Liver (tissue), 3 donors: ENCODE data around the gene ADA.

ENCODE experiments used
- FOXA1 ChIP-seq: IDR thresholded peaks from 2 replicates; pipeline ENCODE4 v1.6.1; 2016; ENCODE audit warnings: antibody characterized with exemption
- GABPA ChIP-seq, 2 donors: IDR thresholded peaks in 1 of 2; conservative IDR thresholded peaks in 1 of 2; 2 replicates each; pipeline ENCODE4 v1.6.1; 2016; ENCODE audit warnings: antibody characterized with exemption in 2 of 2, mild to moderate bottlenecking in 1 of 2, moderate library complexity in 1 of 2
- HNF4G ChIP-seq: IDR thresholded peaks from 2 replicates; pipeline ENCODE4 v1.6.1; 2016; ENCODE audit warnings: antibody characterized with exemption
- RAD21 ChIP-seq, 2 donors: IDR thresholded peaks; 2 replicates each; pipeline ENCODE4 v1.6.1; 2016; ENCODE audit warnings: antibody characterized with exemption in 2 of 2, mild to moderate bottlenecking in 2 of 2
- RXRA ChIP-seq, 2 donors: IDR thresholded peaks; 2 replicates each; pipeline ENCODE4 v1.6.1; 2017 to 2018; ENCODE audit warnings: antibody characterized with exemption in 2 of 2, mild to moderate bottlenecking in 1 of 2
- SP1 ChIP-seq: IDR thresholded peaks from 2 replicates; pipeline ENCODE4 v1.6.1; 2018; ENCODE audit warnings: antibody characterized with exemption, mild to moderate bottlenecking
- TAF1 ChIP-seq: conservative IDR thresholded peaks from 2 replicates; pipeline ENCODE4 v1.6.1; 2016; ENCODE audit warnings: antibody characterized with exemption, mild to moderate bottlenecking
- YY1 ChIP-seq: IDR thresholded peaks from 2 replicates; pipeline ENCODE4 v1.6.1; 2016; ENCODE audit warnings: antibody characterized with exemption, mild to moderate bottlenecking
- TF ChIP-seq, protein P1 (sequence below): fragments of 150-350 bp; IDR thresholded peaks from 2 replicates; pipeline ENCODE4 v1.5.1; 2017; ENCODE audit warnings: improper control_type of control experiment, low read depth, low read length; ENCODE audit not compliant: missing input control
- TF ChIP-seq, protein P2 (sequence below): IDR thresholded peaks from 2 replicates; pipeline ENCODE4 v1.6.1; 2016; ENCODE audit warnings: antibody characterized with exemption, mild to moderate bottlenecking
- TF ChIP-seq, protein P3 (sequence below): IDR thresholded peaks from 2 replicates; pipeline ENCODE4 v1.6.1; 2016; ENCODE audit warnings: antibody characterized with exemption
- TF ChIP-seq, protein P4 (sequence below): IDR thresholded peaks from 2 replicates; pipeline ENCODE4 v1.6.1; 2016; ENCODE audit warnings: antibody characterized with exemption
- TF ChIP-seq, protein P5 (sequence below): IDR thresholded peaks from 2 replicates; pipeline ENCODE4 v1.6.1; 2016; ENCODE audit warnings: antibody characterized with exemption
- donor health status: healthy.
- donor health status: healthy.

DNA sequence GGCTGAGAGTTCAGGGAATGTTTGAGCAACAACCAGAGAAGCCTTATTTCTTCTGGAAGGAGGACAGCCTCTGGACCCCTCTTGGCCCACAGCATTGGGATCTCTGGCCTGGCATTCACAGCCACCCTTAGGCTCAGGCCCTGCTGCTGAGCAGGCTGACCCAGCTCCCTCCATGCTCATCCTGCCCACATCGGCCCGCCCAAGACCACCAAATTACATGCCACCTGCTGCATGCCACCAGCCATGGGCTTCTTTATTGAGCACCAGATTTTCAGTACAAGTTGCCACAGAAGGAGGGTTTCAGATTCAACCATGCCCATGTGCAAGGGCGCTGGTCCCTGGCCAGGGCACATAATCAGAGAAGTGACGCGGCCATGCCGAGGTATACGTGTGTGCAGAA lies 32.2 kb downstream of the ADA start:
- TF ChIP-seq GABPA (IDR thresholded peaks at IDR 0.05 in 1 of 2, conservative IDR thresholded peaks at IDR 0.05 in 1 of 2): no peak
- no peak for TF ChIP-seq RAD21 (IDR thresholded peaks at IDR 0.05)
- TF ChIP-seq, protein P1, sequence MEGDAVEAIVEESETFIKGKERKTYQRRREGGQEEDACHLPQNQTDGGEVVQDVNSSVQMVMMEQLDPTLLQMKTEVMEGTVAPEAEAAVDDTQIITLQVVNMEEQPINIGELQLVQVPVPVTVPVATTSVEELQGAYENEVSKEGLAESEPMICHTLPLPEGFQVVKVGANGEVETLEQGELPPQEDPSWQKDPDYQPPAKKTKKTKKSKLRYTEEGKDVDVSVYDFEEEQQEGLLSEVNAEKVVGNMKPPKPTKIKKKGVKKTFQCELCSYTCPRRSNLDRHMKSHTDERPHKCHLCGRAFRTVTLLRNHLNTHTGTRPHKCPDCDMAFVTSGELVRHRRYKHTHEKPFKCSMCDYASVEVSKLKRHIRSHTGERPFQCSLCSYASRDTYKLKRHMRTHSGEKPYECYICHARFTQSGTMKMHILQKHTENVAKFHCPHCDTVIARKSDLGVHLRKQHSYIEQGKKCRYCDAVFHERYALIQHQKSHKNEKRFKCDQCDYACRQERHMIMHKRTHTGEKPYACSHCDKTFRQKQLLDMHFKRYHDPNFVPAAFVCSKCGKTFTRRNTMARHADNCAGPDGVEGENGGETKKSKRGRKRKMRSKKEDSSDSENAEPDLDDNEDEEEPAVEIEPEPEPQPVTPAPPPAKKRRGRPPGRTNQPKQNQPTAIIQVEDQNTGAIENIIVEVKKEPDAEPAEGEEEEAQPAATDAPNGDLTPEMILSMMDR: no peak
- TF ChIP-seq FOXA1: no peak
- TF ChIP-seq, protein P2, sequence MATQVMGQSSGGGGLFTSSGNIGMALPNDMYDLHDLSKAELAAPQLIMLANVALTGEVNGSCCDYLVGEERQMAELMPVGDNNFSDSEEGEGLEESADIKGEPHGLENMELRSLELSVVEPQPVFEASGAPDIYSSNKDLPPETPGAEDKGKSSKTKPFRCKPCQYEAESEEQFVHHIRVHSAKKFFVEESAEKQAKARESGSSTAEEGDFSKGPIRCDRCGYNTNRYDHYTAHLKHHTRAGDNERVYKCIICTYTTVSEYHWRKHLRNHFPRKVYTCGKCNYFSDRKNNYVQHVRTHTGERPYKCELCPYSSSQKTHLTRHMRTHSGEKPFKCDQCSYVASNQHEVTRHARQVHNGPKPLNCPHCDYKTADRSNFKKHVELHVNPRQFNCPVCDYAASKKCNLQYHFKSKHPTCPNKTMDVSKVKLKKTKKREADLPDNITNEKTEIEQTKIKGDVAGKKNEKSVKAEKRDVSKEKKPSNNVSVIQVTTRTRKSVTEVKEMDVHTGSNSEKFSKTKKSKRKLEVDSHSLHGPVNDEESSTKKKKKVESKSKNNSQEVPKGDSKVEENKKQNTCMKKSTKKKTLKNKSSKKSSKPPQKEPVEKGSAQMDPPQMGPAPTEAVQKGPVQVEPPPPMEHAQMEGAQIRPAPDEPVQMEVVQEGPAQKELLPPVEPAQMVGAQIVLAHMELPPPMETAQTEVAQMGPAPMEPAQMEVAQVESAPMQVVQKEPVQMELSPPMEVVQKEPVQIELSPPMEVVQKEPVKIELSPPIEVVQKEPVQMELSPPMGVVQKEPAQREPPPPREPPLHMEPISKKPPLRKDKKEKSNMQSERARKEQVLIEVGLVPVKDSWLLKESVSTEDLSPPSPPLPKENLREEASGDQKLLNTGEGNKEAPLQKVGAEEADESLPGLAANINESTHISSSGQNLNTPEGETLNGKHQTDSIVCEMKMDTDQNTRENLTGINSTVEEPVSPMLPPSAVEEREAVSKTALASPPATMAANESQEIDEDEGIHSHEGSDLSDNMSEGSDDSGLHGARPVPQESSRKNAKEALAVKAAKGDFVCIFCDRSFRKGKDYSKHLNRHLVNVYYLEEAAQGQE: no peak
- TF ChIP-seq SP1: no peak
- TF ChIP-seq, protein P3, sequence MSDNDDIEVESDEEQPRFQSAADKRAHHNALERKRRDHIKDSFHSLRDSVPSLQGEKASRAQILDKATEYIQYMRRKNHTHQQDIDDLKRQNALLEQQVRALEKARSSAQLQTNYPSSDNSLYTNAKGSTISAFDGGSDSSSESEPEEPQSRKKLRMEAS: no peak
- TF ChIP-seq, protein P4, sequence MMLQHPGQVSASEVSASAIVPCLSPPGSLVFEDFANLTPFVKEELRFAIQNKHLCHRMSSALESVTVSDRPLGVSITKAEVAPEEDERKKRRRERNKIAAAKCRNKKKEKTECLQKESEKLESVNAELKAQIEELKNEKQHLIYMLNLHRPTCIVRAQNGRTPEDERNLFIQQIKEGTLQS: no peak
- TF ChIP-seq, protein P5, sequence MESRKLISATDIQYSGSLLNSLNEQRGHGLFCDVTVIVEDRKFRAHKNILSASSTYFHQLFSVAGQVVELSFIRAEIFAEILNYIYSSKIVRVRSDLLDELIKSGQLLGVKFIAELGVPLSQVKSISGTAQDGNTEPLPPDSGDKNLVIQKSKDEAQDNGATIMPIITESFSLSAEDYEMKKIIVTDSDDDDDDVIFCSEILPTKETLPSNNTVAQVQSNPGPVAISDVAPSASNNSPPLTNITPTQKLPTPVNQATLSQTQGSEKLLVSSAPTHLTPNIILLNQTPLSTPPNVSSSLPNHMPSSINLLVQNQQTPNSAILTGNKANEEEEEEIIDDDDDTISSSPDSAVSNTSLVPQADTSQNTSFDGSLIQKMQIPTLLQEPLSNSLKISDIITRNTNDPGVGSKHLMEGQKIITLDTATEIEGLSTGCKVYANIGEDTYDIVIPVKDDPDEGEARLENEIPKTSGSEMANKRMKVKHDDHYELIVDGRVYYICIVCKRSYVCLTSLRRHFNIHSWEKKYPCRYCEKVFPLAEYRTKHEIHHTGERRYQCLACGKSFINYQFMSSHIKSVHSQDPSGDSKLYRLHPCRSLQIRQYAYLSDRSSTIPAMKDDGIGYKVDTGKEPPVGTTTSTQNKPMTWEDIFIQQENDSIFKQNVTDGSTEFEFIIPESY: no peak
- no peak for TF ChIP-seq HNF4G
- TF ChIP-seq TAF1: no peak
- TF ChIP-seq RXRA (IDR thresholded peaks at IDR 0.05): no peak
- TF ChIP-seq YY1: no peak
